Measurements from ENCODE around the gene CYP4F22.

- TF ChIP-seq EP300 (IDR thresholded peaks at IDR 0.05) (no peak), CTCF (IDR thresholded peaks at IDR 0.05) (no peak)
Measured at GRCh38 chr19:15570420-15570819, 62.1 kb downstream of the CYP4F22 start.

All from tibial nerve (tissue), 4 donors.